Naive thymus-derived CD8-positive, alpha-beta T cell (primary cell): ENCODE results near the gene URAD. TPM values are rescaled to one million over a fixed set of nuclear protein-coding genes. Genes with fewer than 3 reads are reported as not detected.
"Not testable (repeated sequence)": the region's sequence is repeated elsewhere in the genome, so short reads cannot be mapped to it uniquely, and the experiment has no call there.

ENCODE experiments used
- ATAC-seq, 2 donors: fragments of 150-1000 bp; cut with Tn5 transposase in 1 of 2; sonication (Bioruptor Pico), chemical (Tn5 transposase) in 1 of 2; 1 replicate in 1 of 2; 2 replicates in 1 of 2; pipeline ENCODE4 v1.10.0; 2021; ENCODE audit warnings: mild to moderate bottlenecking in 2 of 2, moderate library complexity in 2 of 2
- POLR2A ChIA-PET: fragments of 350-600 bp; sonication (Branson Sonifier 250); formaldehyde crosslinking; loops from one replicate; lab custom pipeline; 2021; ENCODE audit warnings: antibody characterized with exemption; lab: Charles Lee
- DNase-seq, 10 donors: peaks; one replicate each; pipeline versions ENCODE4 v3.0.0 to v3.0.0-alpha.2; 2020 to 2022
- H3K27ac Mint-ChIP-seq, 10 donors: one replicate each; pipeline ENCODE4 v1.8.0; 2020 to 2022; ENCODE audit warnings: mild to moderate bottlenecking in 10 of 10, mixed read lengths in 10 of 10, moderate library complexity in 4 of 10, inconsistent platforms in 1 of 10
- H3K27me3 Mint-ChIP-seq, 5 donors: one replicate each; pipeline ENCODE4 v1.8.0; 2021 to 2022; ENCODE audit warnings: mixed read lengths in 5 of 5
- H3K36me3 Mint-ChIP-seq, 3 donors: one replicate each; pipeline ENCODE4 v1.8.0; 2020 to 2022; ENCODE audit warnings: mixed read lengths in 3 of 3, mild to moderate bottlenecking in 2 of 3, inconsistent platforms in 1 of 3
- H3K4me1 Mint-ChIP-seq, 4 donors: one replicate each; pipeline ENCODE4 v1.8.0; 2021 to 2022; ENCODE audit warnings: mixed read lengths in 4 of 4
- H3K4me3 Mint-ChIP-seq, 10 donors: one replicate each; pipeline ENCODE4 v1.8.0; 2020 to 2022; ENCODE audit warnings: mild to moderate bottlenecking in 10 of 10, mixed read lengths in 10 of 10, moderate library complexity in 6 of 10, inconsistent platforms in 1 of 10
- H3K9me3 Mint-ChIP-seq, 9 donors: one replicate each; pipeline ENCODE4 v1.8.0; 2020 to 2022; ENCODE audit warnings: mixed read lengths in 9 of 9, mild to moderate bottlenecking in 3 of 9, inconsistent platforms in 1 of 9, moderate library complexity in 1 of 9
- polyA plus RNA-seq, 3 donors: library from polyadenylated mRNA; unstranded; fragments of 300-500 nt; fragmentation: Illumina TruSeq; gene quantifications; one replicate each; pipeline ENCODE4 v1.2.3, GENCODE V29; 2021
- total RNA-seq, 8 experiments: library from RNA in 2 of 8; stranded (reverse) in 2 of 8; gene quantifications; one replicate each; pipeline ENCODE4 v1.2.3 and lab custom pipeline; 2021 to 2026

URAD gene
- total and polyA plus RNA-seq, 5 experiments from 2014 or later, result not detected

GRCh38 chr13:27965740-27966640 is 22.5 kb downstream of the URAD start:
- Mint-ChIP-seq H3K4me3 (peak overlapping the region in 4 of 10 donors; percentile 22 to 45 (median 36)), H3K9me3 (no peaks in the 10 kb centered on the region), H3K27me3 (peaks cover 48 to 95% (median 67%) of the 10 kb centered on the region in 5 donors), H3K4me1 (peaks cover 17 to 38% (median 35%) of the 10 kb centered on the region in 4 donors), H3K36me3 (no peaks in the 10 kb centered on the region), H3K27ac (no peak overlapping the region)
- DNase-seq, result no peak
- no peak for ATAC-seq
- POLR2A ChIA-PET, result no interaction called here

- peaks cover 17 to 38% (median 32%) of the 10 kb centered on the region in 4 donors for H3K4me1 Mint-ChIP-seq
- peaks cover 44 to 94% (median 62%) of the 10 kb centered on the region in 5 donors for H3K27me3 Mint-ChIP-seq
- POLR2A ChIA-PET, result interaction anchor here (0.5 kb wide), 1 partner anchor 9 kb away, joined by 3 read pairs; no protein-coding TSS in a partner anchor
- no peak for DNase-seq
- no peak for ATAC-seq
- H3K36me3 Mint-ChIP-seq, result no peaks in the 10 kb centered on the region
- no peak overlapping the region for H3K27ac Mint-ChIP-seq
- no peak overlapping the region for H3K4me3 Mint-ChIP-seq
- no peaks in the 10 kb centered on the region for H3K9me3 Mint-ChIP-seq
These were observed 23.2 kb downstream of the URAD start for GRCh38 chr13:27965343-27965739.

GRCh38 chr13:27964741-27965323 is 23.7 kb downstream of the URAD start:
- H3K4me1 Mint-ChIP-seq, result peaks cover 17 to 40% (median 33%) of the 10 kb centered on the region in 4 donors
- no peak overlapping the region for H3K27ac Mint-ChIP-seq
- H3K36me3 Mint-ChIP-seq, result no peaks in the 10 kb centered on the region
- ATAC-seq (no peak), DNase-seq (peak in 1 of 10 donors; percentile 7)
- H3K9me3 Mint-ChIP-seq, result no peaks in the 10 kb centered on the region
- H3K27me3 Mint-ChIP-seq, result peaks cover 46 to 94% (median 63%) of the 10 kb centered on the region in 5 donors
- H3K4me3 Mint-ChIP-seq, result no peak overlapping the region
- POLR2A ChIA-PET, result interaction anchor here (0.5 to 0.7 kb wide), 2 partner anchors 9 to 986 kb away, joined by 3 to 5 read pairs; no protein-coding TSS in a partner anchor

GRCh38 chr13:27964206-27964605 is 24.3 kb downstream of the URAD start:
- peaks cover 14 to 34% (median 26%) of the 10 kb centered on the region in 4 donors for H3K4me1 Mint-ChIP-seq
- ATAC-seq, H3K36me3 Mint-ChIP-seq, H3K4me3 Mint-ChIP-seq, POLR2A ChIA-PET, H3K27ac Mint-ChIP-seq, H3K9me3 Mint-ChIP-seq, DNase-seq: not testable (repeated sequence)
- H3K27me3 Mint-ChIP-seq, result peaks cover 40 to 93% (median 61%) of the 10 kb centered on the region in 5 donors

GRCh38 chr13:27963491-27963890 is 25.0 kb downstream of the URAD start:
- no peak for ATAC-seq
- Mint-ChIP-seq H3K4me3 (no peak overlapping the region), H3K36me3 (no peaks in the 10 kb centered on the region), H3K9me3 (no peaks in the 10 kb centered on the region), H3K27ac (no peak overlapping the region), H3K27me3 (peaks cover 42 to 94% (median 65%) of the 10 kb centered on the region in 5 donors), H3K4me1 (peaks cover 13 to 32% (median 23%) of the 10 kb centered on the region in 4 donors)
- DNase-seq, result no peak
- POLR2A ChIA-PET, result no interaction called here

GRCh38 chr13:27962982-27963381 is 25.5 kb downstream of the URAD start:
- Mint-ChIP-seq H3K9me3 (no peaks in the 10 kb centered on the region), H3K27ac (peak overlapping the region in 1 of 10 donors; percentile 48), H3K4me1 (peaks cover 12 to 31% (median 22%) of the 10 kb centered on the region in 4 donors), H3K36me3 (no peaks in the 10 kb centered on the region), H3K4me3 (no peak overlapping the region), H3K27me3 (peaks cover 41 to 95% (median 69%) of the 10 kb centered on the region in 5 donors)
- no peak for ATAC-seq
- no peak for DNase-seq
- POLR2A ChIA-PET, result no interaction called here

DNA sequence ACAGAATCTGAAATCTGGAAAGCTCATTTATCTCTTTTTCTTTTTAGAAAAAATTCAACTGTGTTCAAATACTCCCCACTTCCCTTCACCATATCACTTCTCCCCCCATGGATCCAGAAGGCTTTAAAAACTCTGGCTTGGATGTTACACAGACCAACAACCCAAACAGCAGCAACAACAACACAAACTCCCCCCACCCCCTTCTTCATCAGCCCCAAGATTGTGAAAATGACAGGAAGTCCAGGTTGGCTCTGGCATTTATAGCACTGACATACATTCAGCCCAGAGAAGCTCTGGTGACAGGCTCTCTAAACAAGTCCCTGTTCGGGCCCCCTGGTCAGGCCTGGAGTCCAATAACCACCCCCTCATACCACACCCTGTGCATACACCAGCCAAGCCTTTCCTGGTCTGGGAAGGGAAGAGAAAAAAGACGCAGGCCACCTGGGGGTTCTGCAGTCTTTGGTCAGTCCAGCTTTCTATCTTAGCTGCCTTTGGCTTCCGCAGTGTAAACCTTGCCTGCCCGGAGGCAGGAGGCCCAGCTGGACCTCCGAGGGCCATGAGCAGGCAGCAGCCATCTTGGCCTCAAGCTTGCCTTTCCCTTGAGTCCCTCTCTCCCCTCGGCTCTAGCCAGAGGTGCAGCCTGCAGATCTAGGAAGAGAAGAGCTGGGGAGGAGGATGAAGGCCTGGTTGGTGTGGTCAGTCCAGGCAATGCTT is 26.2 kb downstream of the URAD start:
- DNase-seq (no peak), ATAC-seq (no peak)
- POLR2A ChIA-PET, result no interaction called here
- H3K27me3 Mint-ChIP-seq, result peaks cover 39 to 95% (median 66%) of the 10 kb centered on the region in 5 donors
- peak overlapping the region in 1 of 10 donors; percentile 48 for H3K27ac Mint-ChIP-seq
- peaks cover 7 to 24% (median 15%) of the 10 kb centered on the region in 4 donors for H3K4me1 Mint-ChIP-seq
- H3K9me3 Mint-ChIP-seq, result no peaks in the 10 kb centered on the region
- no peaks in the 10 kb centered on the region for H3K36me3 Mint-ChIP-seq
- peak overlapping the region in 6 of 10 donors; percentile 6 to 69 (median 41) for H3K4me3 Mint-ChIP-seq

DNA sequence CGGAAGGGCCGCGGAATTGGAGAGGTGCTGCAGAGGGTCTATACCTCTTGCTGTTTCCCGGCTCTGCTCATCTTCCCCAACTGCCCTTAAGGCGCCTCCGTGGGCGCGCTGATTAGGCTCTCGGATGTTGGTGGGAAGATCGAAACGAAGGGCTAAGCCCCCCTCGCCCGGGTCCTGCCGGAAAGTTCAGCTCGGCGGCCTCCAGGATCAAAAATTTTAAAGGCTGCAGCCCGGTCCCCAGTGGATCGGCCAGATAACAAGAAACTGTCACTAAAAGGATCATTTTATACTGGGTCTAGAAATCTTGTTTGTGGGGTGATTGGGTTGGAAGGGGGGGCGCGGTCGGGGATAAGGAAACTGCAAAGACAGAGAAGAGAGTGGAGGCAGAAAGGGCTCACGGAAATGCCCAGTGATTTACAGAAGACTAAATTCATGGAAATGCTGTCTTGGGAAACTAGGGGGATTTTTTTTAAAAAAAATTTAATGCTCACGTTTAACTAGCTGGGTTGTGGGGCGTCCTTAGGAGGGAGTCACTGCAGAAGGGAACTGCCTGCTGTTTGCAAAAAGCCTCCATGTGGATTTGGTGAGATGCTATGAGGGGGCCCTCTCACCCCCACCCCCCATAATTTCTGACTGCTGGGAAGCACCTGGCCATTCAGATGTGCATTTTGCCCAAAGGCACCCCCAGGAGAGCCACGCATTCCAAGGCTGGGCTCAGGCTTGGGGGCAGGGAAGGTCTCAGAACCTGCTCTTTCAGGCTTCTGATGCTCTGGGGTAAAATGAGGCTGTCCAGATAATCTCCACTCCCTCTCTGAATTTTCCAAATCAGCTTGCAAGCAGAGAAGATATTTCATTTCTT is 27.0 kb downstream of the URAD start:
- Mint-ChIP-seq H3K27ac (peak overlapping the region in 1 of 10 donors; percentile 40), H3K27me3 (peaks cover 42 to 87% (median 67%) of the 10 kb centered on the region in 5 donors), H3K4me3 (peak overlapping the region in 9 of 10 donors; percentile 14 to 68 (median 42)), H3K36me3 (no peaks in the 10 kb centered on the region), H3K9me3 (no peaks in the 10 kb centered on the region), H3K4me1 (peaks cover 5 to 20% (median 10%) of the 10 kb centered on the region in 4 donors)
- ATAC-seq (peak; percentile 8 to 30), DNase-seq (no peak)
- POLR2A ChIA-PET, result no interaction called here

DNA sequence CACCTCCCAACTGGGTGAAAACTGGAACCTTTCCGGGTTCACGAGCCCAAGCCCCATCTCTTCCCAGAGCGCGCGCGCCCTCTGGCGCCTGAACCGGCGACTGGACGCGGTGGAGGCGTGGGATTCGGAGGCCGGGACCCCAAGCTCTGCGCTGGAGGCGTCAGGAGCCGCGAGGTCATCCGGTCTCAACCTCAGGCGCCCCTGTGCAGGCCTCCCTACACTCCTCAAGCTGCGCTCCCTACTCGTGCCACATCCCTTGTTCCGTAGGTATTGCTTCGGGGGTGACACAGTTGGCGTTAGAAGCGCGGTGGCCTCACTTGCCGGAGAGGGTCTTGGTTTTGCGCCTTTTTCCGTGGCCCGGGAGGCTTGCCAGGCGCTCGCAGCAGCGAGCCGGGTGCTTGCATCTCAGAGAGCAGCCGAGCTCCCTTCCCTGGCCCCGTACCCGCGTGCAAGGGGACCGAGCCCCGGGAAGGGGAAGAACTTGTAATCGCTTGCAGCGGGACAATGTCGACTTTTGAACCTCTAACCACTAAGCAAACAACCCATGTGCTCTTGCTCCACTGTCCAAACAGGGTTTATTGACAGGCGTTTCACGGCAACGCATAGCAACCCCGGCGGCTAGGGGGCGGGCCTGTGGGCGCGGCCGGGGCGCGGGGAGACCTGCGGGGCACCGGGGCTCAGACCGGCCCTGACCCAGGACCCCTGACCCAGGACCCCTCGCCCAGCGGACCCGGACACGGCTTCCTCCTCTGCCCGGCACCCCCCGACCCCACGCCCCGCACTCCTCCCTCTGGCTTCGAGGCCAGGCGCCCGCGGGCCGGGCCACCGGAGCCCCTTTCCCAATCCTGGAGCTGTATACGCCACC is 27.9 kb downstream of the URAD start:
- DNase-seq (peak in 1 of 10 donors; percentile 5), ATAC-seq (peak; percentile 42 to 53)
- H3K4me3 Mint-ChIP-seq, result peak overlapping the region; percentile 31 to 75 (median 62)
- H3K27ac Mint-ChIP-seq, result no peak overlapping the region
- peaks cover 41 to 86% (median 67%) of the 10 kb centered on the region in 5 donors for H3K27me3 Mint-ChIP-seq
- no peaks in the 10 kb centered on the region for H3K9me3 Mint-ChIP-seq
- POLR2A ChIA-PET, result no interaction called here
- peaks cover 0 to 16% (median 6%) of the 10 kb centered on the region in 4 donors for H3K4me1 Mint-ChIP-seq
- no peaks in the 10 kb centered on the region for H3K36me3 Mint-ChIP-seq

DNA sequence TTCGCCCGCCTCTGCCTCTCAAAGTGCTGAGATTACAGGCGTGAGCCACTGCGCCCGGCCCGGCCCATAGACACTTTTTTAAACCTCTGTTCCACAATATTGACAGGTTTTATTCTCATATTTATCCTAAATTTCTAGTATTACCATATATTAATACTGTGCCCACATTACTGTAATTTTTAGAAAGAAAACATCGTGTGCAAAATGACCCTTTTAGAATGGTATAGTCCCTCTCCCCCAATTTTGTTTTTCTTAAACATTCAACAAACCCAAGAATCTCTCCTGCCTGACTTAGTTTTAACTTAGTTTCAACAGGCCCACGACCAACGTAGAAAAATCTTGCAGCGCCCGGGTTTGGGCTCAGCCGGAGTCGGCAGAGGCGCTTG is 28.5 kb downstream of the URAD start:
- DNase-seq, result no peak
- Mint-ChIP-seq H3K27me3 (peaks cover 38 to 86% (median 67%) of the 10 kb centered on the region in 5 donors), H3K27ac (no peak overlapping the region), H3K4me3 (peak overlapping the region in 7 of 10 donors; percentile 31 to 75 (median 59)), H3K4me1 (peaks cover 0 to 18% (median 7%) of the 10 kb centered on the region in 4 donors), H3K36me3 (no peaks in the 10 kb centered on the region), H3K9me3 (no peaks in the 10 kb centered on the region)
- ATAC-seq, result no peak
- POLR2A ChIA-PET, result no interaction called here
